ENCODE results near the gene SHANK1. TPM values are rescaled to one million over a fixed set of nuclear protein-coding genes. Genes with fewer than 3 reads are reported as not detected.

Gene SHANK1
- total RNA-seq, 1 donor from 2014 or later = 0.25 TPM

DNA sequence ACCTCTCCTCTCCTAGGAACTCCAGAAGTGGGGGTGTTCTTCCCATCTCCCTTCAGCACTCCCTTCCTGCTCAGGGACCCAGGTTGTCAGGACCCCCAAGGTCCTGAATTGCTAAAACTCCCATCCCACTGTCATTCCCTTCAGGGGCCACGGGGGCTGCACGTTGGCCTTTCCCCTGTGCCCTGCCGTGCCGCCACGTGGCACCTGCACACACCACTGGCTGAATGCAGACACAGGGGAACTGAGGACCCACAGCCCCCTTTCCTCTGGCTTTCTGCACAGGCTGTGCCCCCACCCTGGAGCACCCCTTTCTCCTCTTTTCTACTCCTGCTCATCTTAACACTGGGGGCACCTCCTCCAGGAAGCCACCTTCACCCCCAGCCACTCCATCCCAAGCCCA is 9.0 kb downstream of the SHANK1 start:
- no peaks in the 10 kb centered on the region for H3K4me1 ChIP-seq
- H3K27me3 ChIP-seq (ENCODE audit: low read depth) = peaks cover 81% of the 10 kb centered on the region
- H3K27ac ChIP-seq (replicated peaks) = no peak overlapping the region
- H3K4me3 ChIP-seq = no peak overlapping the region
- no peaks in the 10 kb centered on the region for H3K9me3 ChIP-seq (replicated peaks)
- intact Hi-C loops (cut with micrococcal nuclease) = no loop called here
- TF ChIP-seq, protein P1, sequence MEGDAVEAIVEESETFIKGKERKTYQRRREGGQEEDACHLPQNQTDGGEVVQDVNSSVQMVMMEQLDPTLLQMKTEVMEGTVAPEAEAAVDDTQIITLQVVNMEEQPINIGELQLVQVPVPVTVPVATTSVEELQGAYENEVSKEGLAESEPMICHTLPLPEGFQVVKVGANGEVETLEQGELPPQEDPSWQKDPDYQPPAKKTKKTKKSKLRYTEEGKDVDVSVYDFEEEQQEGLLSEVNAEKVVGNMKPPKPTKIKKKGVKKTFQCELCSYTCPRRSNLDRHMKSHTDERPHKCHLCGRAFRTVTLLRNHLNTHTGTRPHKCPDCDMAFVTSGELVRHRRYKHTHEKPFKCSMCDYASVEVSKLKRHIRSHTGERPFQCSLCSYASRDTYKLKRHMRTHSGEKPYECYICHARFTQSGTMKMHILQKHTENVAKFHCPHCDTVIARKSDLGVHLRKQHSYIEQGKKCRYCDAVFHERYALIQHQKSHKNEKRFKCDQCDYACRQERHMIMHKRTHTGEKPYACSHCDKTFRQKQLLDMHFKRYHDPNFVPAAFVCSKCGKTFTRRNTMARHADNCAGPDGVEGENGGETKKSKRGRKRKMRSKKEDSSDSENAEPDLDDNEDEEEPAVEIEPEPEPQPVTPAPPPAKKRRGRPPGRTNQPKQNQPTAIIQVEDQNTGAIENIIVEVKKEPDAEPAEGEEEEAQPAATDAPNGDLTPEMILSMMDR (IDR thresholded peaks at IDR 0.05; ENCODE audit: borderline replicate concordance) = no peak
- no peaks in the 10 kb centered on the region for H3K36me3 ChIP-seq
- no peak for DNase-seq

DNA sequence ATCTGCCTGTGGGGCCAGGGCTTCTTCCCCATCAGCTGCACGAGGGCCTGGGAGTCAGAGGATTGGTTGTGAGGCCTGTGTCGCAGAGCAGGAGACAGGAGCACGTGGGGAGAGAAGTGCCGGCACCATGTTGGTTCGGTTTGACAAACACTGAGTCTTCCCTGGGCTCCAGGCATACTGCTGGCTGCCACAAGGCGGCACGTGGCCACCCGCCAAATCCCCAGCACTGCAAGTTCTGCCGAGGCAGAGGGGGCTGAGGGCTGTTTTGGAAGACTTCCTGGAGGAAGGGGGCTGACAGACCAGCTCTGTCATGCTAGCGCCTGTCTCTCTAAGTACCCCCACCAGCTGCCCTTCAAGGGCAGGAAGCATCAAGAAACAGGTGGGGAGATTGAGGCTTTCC is 9.5 kb downstream of the SHANK1 start:
- intact Hi-C loops (cut with micrococcal nuclease) = no loop called here
- H3K4me1 ChIP-seq = no peaks in the 10 kb centered on the region
- no peaks in the 10 kb centered on the region for H3K36me3 ChIP-seq
- H3K4me3 ChIP-seq = no peak overlapping the region
- peaks cover 81% of the 10 kb centered on the region for H3K27me3 ChIP-seq (ENCODE audit: low read depth)
- TF ChIP-seq, protein P1 (IDR thresholded peaks at IDR 0.05; ENCODE audit: borderline replicate concordance) = no peak
- H3K9me3 ChIP-seq (replicated peaks) = no peaks in the 10 kb centered on the region
- H3K27ac ChIP-seq (replicated peaks) = no peak overlapping the region
- no peak for DNase-seq

DNA sequence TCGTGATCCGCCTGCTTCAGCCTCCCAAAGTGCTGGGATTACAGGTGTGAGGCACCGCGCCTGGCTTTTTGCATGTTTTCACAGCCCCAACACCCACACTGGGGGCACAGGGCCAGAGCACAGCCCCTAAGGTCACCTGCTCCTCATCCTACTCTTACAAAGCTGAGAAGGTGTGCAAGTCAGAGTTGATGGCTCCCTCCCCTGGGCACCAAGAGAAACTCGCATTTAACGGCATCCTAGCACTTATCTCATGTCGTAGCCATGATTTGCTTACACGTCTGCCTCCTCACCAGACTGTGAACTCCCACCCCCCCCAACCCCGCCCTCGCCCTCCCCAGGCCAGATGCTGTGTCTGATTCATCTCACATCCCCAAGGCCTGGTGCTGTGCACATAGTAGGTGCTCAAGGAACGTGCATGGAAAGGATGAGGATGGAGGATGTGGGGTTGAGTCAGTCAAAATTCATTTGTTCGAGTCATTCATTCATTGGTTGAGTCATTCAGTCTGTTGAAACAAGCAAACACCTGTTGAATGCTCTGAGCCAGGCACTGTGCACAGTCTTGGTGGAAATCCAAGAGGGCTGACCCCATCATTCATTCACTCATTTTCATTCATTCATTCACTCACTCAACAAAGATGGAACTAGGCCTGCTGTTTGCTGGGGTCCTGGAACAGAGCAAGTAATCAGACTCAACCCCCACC is 11.3 kb downstream of the SHANK1 start:
- intact Hi-C loops (cut with micrococcal nuclease) = no loop called here
- H3K9me3 ChIP-seq (replicated peaks) = no peaks in the 10 kb centered on the region
- no peak overlapping the region for H3K4me3 ChIP-seq
- no peaks in the 10 kb centered on the region for H3K36me3 ChIP-seq
- H3K27ac ChIP-seq (replicated peaks) = no peak overlapping the region
- TF ChIP-seq, protein P1 (IDR thresholded peaks at IDR 0.05; ENCODE audit: borderline replicate concordance) = no peak
- DNase-seq = no peak
- no peaks in the 10 kb centered on the region for H3K4me1 ChIP-seq
- H3K27me3 ChIP-seq (ENCODE audit: low read depth) = peaks cover 82% of the 10 kb centered on the region

DNA sequence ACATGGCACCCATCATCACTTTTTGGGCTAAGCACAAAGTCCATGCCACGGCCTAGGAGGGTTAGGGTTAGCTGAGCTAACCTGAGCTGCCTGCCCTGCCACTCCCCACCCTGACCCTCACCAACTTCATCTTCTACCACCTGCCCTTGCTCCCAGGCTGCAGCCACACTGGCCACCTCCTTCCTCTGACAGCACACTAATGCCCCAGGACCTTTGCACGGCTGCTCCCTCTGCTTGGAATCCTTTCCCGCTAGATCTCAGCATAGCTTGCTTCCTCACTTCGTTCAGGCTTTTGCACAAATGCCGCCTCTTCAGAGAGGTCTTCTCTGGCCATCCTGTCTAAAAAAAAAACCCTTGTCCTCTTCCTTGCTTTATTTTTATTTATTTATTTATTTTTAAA is 13.2 kb downstream of the SHANK1 start:
- Histone ChIP-seq H3K4me3 (no peak overlapping the region), H3K36me3 (no peaks in the 10 kb centered on the region), H3K27ac (replicated peaks) (no peak overlapping the region), H3K9me3 (replicated peaks) (no peaks in the 10 kb centered on the region), H3K4me1 (no peaks in the 10 kb centered on the region), H3K27me3 (ENCODE audit: low read depth) (peaks cover 82% of the 10 kb centered on the region)
- DNase-seq = no peak
- intact Hi-C loops (cut with micrococcal nuclease) = no loop called here
- TF ChIP-seq, protein P1 (IDR thresholded peaks at IDR 0.05; ENCODE audit: borderline replicate concordance) = no peak

DNA sequence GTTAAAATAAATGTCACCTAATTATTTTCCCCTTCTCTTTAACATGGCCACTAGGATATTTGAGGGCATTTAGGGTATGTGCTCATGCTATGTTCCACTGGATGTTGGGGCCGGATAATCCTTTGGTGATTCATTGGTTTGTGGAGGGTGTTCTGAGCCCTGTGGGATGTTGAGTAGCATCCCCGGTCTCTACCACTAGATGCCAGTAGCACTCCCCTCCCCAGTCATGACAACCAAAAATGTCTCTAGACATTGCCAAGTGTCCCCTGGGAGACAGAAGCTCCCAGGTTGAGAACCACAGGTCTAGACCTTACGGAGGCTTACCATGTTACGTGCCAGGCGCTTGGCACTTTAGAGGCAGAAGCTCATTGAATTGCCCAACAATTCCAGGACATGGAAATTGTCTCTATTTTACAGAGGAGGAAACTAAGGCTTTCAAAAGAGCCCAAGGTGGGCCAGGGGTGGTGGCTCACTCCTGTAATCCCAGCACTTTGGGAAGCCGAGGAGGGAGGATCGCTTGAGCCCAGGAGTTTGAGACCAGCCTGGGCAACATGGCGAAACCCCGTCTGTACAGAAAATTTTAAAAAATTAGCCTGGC is 14.1 kb downstream of the SHANK1 start:
- no peaks in the 10 kb centered on the region for H3K9me3 ChIP-seq (replicated peaks)
- intact Hi-C loops (cut with micrococcal nuclease) = no loop called here
- TF ChIP-seq, protein P1 (IDR thresholded peaks at IDR 0.05; ENCODE audit: borderline replicate concordance) = peak; percentile 63
- H3K4me3 ChIP-seq = no peak overlapping the region
- no peak overlapping the region for H3K27ac ChIP-seq (replicated peaks)
- peaks cover 82% of the 10 kb centered on the region for H3K27me3 ChIP-seq (ENCODE audit: low read depth)
- DNase-seq = no peak
- no peaks in the 10 kb centered on the region for H3K4me1 ChIP-seq
- no peaks in the 10 kb centered on the region for H3K36me3 ChIP-seq
